ENCODE measurements around the gene UFC1.

Gene UFC1

DNA sequence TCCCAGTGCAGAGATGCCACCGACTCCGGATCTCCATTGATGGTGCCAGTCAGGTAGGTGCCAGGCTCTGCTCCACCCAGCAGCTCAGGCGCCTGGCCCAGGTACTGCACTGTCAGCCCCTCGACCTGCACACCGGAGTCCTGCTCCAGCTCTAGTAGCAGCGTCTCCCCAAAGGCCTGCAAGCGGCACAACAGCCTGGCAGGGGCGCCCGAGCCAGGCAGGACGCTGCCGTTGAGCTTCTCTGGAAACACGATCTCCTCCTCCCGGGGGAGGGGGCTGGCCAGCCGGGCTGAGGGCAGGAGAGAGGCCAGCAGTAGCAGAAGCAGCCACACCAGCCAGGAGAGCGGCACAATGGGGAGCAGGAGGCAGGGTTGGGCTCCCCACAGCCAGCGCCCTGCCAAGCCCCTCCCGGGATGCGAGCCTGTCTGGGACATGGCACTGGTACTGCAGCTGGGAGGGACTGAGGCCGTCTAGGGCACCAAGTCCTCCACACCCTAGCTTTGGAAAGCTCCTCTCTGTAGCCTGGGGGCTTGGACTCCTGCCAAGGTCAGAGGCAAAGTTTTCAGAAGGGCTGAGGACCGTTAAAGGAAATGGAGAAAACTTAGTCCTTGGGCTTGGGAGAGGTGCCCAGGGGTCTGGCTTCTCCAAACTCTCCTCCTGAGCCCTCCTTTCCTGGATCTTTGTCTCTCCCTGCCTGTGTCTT is 44.6 kb downstream of the UFC1 start:
- Histone ChIP-seq H2BK12ac (ENCODE audit: low read length) (peak overlapping the region; percentile 70), H3K9me3 (replicated peaks in 1 of 2; ENCODE audit: control insufficient read depth in 2 of 2, insufficient read depth in 1 of 2, low read depth in 1 of 2, low read length in 2 of 2) (no peaks in the 10 kb centered on the region), H3K4me3 (ENCODE audit: low read length in 2 of 2) (no peak overlapping the region), H3K36me3 (replicated peaks in 1 of 2; ENCODE audit: control insufficient read depth in 2 of 2, insufficient read depth in 2 of 2, low read length in 2 of 2) (peaks cover 0 to 2% of the 10 kb centered on the region in 2 donors), H3K79me1 (ENCODE audit: low read depth, low read length) (no peaks in the 10 kb centered on the region), H2BK5ac (ENCODE audit: low read length) (peak overlapping the region; percentile 30), H3K4me1 (ENCODE audit: control insufficient read depth in 2 of 2, insufficient read depth in 1 of 2, low read depth in 1 of 2, low read length in 2 of 2) (peaks cover 30 to 51% of the 10 kb centered on the region in 2 donors), H2AK5ac (ENCODE audit: low read depth, low read length) (peak overlapping the region; percentile 88), H3K27ac (replicated peaks; ENCODE audit: low read length) (no peak overlapping the region), H3K27me3 (ENCODE audit: control insufficient read depth in 3 of 3, insufficient read depth in 3 of 3, low read depth in 1 of 3, low read length in 3 of 3) (no peaks in the 10 kb centered on the region), H2BK15ac (ENCODE audit: low read length) (peak overlapping the region; percentile 59), H3K4ac (ENCODE audit: low read length) (peak overlapping the region; percentile 58), H3K14ac (ENCODE audit: low read length) (peak overlapping the region; percentile 50), H3K4me2 (ENCODE audit: insufficient read depth, low read length, poor library complexity, severe bottlenecking) (peak overlapping the region; percentile 71), H3K23ac (ENCODE audit: low read depth, low read length, poor library complexity) (no peak overlapping the region), H3K9ac (ENCODE audit: low read depth, low read length, poor library complexity) (no peak overlapping the region), H3K18ac (ENCODE audit: low read length) (peak overlapping the region; percentile 92), H2BK120ac (ENCODE audit: low read depth, low read length) (peak overlapping the region; percentile 29), H4K8ac (ENCODE audit: low read depth, low read length) (no peak overlapping the region), H2AFZ (ENCODE audit: low read length) (peak overlapping the region; percentile 90), H4K91ac (ENCODE audit: low read depth, low read length, poor library complexity) (no peak overlapping the region)
- no CpG with 5 or more reads among the region's 20 CpGs for WGBS, 2 donors (ENCODE audit: extremely low coverage in 2 of 2, insufficient read length in 2 of 2, insufficient replicate concordance in 1 of 2)
- DNase-seq (ENCODE audit: low spot score): no peak

DNA sequence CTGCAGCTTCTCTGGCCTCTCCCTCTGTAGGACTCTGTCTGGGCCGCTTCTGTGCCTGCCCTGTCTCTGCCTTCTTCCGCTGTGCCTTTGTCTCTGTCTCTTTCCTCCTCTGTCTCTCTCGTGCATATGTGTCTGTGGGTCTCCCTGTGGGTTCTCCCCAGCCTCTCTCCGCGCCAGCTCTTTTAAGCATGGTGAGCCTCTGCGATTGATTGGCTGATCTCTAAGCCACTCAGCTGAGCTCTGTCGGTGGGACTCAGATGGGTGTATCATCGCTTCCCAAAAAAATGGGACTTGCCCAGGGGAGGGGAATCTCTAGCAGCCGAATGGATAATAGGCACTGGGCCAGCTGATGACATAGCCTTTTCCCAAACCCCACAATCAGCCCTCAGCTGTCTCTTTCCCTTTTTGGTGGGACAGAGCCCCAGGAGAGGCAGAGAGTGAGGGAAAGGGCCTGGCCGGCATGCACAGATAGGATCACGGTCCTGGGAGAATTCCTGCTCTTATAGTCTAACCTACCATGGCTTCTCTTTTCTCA is 45.2 kb downstream of the UFC1 start, which contains the start of gene ADAMTS4:
TSS of gene ADAMTS4 (minus strand) at position 158 of the 535 bp plus-strand sequence. CDS start 427 bp downstream, outside the sequence.
- Histone ChIP-seq H3K4me2 (ENCODE audit: insufficient read depth, low read length, poor library complexity, severe bottlenecking) (peak within 1 kb of the TSS; percentile 71), H2AFZ (ENCODE audit: low read length) (peak within 1 kb of the TSS; percentile 90), H3K4me1 (ENCODE audit: control insufficient read depth in 2 of 2, insufficient read depth in 1 of 2, low read depth in 1 of 2, low read length in 2 of 2) (peaks cover 30 to 51% of the 10 kb centered on the region in 2 donors), H2BK12ac (ENCODE audit: low read length) (peak within 1 kb of the TSS; percentile 70), H3K4ac (ENCODE audit: low read length) (peak within 1 kb of the TSS; percentile 58), H2AK5ac (ENCODE audit: low read depth, low read length) (peak within 1 kb of the TSS; percentile 88), H3K18ac (ENCODE audit: low read length) (peak within 1 kb of the TSS; percentile 92), H3K23ac (ENCODE audit: low read depth, low read length, poor library complexity) (no peak within 1 kb of the TSS), H3K27me3 (ENCODE audit: control insufficient read depth in 3 of 3, insufficient read depth in 3 of 3, low read depth in 1 of 3, low read length in 3 of 3) (no peaks in the 10 kb centered on the region), H4K8ac (ENCODE audit: low read depth, low read length) (no peak within 1 kb of the TSS), H2BK5ac (ENCODE audit: low read length) (peak within 1 kb of the TSS; percentile 30), H3K14ac (ENCODE audit: low read length) (peak within 1 kb of the TSS; percentile 50), H3K9ac (ENCODE audit: low read depth, low read length, poor library complexity) (no peak within 1 kb of the TSS), H3K9me3 (replicated peaks in 1 of 2; ENCODE audit: control insufficient read depth in 2 of 2, insufficient read depth in 1 of 2, low read depth in 1 of 2, low read length in 2 of 2) (no peaks in the 10 kb centered on the region), H3K27ac (replicated peaks; ENCODE audit: low read length) (no peak within 1 kb of the TSS), H2BK120ac (ENCODE audit: low read depth, low read length) (peak within 1 kb of the TSS; percentile 29), H3K4me3 (ENCODE audit: low read length in 2 of 2) (no peak within 1 kb of the TSS), H2BK15ac (ENCODE audit: low read length) (peak within 1 kb of the TSS; percentile 59), H3K79me1 (ENCODE audit: low read depth, low read length) (no peaks in the 10 kb centered on the region), H3K36me3 (replicated peaks in 1 of 2; ENCODE audit: control insufficient read depth in 2 of 2, insufficient read depth in 2 of 2, low read length in 2 of 2) (peaks cover 0 to 8% of the 10 kb centered on the region in 2 donors), H4K91ac (ENCODE audit: low read depth, low read length, poor library complexity) (no peak within 1 kb of the TSS)
- no CpG with 5 or more reads among the region's 11 CpGs for WGBS, 2 donors (ENCODE audit: extremely low coverage in 2 of 2, insufficient read length in 2 of 2, insufficient replicate concordance in 1 of 2)
- DNase-seq (ENCODE audit: low spot score): no peak

DNA sequence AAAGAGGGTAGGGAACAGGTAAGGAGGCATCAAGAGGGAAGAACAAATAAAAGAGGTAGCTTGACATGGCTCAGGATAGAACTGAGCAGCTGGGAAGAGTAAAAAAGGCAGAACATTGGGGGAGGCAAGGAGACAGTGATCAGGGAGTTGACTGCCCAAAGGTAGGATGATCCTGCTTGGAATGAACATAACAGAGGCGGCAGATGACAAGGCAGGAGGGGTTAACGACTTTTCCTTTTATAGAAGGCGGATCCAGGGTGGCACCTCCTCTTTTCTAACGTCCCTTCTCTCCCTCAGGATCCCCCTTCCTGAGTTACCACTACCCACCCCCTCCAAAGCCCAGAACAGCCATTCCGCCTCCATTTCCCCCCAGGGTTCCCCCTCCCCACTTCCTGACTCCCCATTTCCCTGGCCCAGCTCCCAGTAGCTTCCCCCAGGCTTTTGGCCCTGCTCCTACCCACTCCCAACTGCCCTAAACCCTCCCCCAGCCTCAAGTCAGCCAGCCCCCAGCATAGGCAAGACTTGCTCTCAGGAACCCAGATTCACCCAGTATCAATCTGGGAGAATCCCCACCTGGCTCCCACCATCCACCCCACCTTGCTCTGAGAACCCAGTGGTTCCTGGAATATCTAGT is 45.8 kb downstream of the UFC1 start:
- WGBS, 2 donors (ENCODE audit: extremely low coverage in 2 of 2, insufficient read length in 2 of 2, insufficient replicate concordance in 1 of 2): no CpG with 5 or more reads among the region's 5 CpGs

More for the DNA sequence above, 45.8 kb downstream of the UFC1 start:
- Histone ChIP-seq H2BK15ac (ENCODE audit: low read length) (no peak overlapping the region), H2BK5ac (ENCODE audit: low read length) (no peak overlapping the region), H3K9me3 (replicated peaks in 1 of 2; ENCODE audit: control insufficient read depth in 2 of 2, insufficient read depth in 1 of 2, low read depth in 1 of 2, low read length in 2 of 2) (no peaks in the 10 kb centered on the region), H3K9ac (ENCODE audit: low read depth, low read length, poor library complexity) (no peak overlapping the region), H2BK12ac (ENCODE audit: low read length) (no peak overlapping the region), H3K4ac (ENCODE audit: low read length) (no peak overlapping the region), H3K23ac (ENCODE audit: low read depth, low read length, poor library complexity) (no peak overlapping the region), H3K79me1 (ENCODE audit: low read depth, low read length) (no peaks in the 10 kb centered on the region), H3K4me2 (ENCODE audit: insufficient read depth, low read length, poor library complexity, severe bottlenecking) (no peak overlapping the region), H3K27me3 (ENCODE audit: control insufficient read depth in 3 of 3, insufficient read depth in 3 of 3, low read depth in 1 of 3, low read length in 3 of 3) (no peaks in the 10 kb centered on the region), H2AK5ac (ENCODE audit: low read depth, low read length) (no peak overlapping the region), H3K18ac (ENCODE audit: low read length) (peak overlapping the region; percentile 46), H3K27ac (replicated peaks; ENCODE audit: low read length) (no peak overlapping the region), H3K4me1 (ENCODE audit: control insufficient read depth in 2 of 2, insufficient read depth in 1 of 2, low read depth in 1 of 2, low read length in 2 of 2) (peaks cover 30 to 51% of the 10 kb centered on the region in 2 donors), H4K91ac (ENCODE audit: low read depth, low read length, poor library complexity) (no peak overlapping the region), H3K4me3 (ENCODE audit: low read length in 2 of 2) (no peak overlapping the region), H3K14ac (ENCODE audit: low read length) (no peak overlapping the region), H2BK120ac (ENCODE audit: low read depth, low read length) (no peak overlapping the region), H3K36me3 (replicated peaks in 1 of 2; ENCODE audit: control insufficient read depth in 2 of 2, insufficient read depth in 2 of 2, low read length in 2 of 2) (peaks cover 0 to 14% of the 10 kb centered on the region in 2 donors), H2AFZ (ENCODE audit: low read length) (peak overlapping the region; percentile 90), H4K8ac (ENCODE audit: low read depth, low read length) (no peak overlapping the region)
- no peak for DNase-seq (ENCODE audit: low spot score)
